Peyer's patch (tissue), 4 donors: ENCODE results near the gene CUL7. TPM values are rescaled to one million over a fixed set of nuclear protein-coding genes. Genes with fewer than 3 reads are reported as not detected.
A peak's percentile ranks its signal among the peaks of the same experiment; 100 is the strongest.

Experiments
- DNase-seq, 3 donors: peaks; one replicate each; pipeline ENCODE4 v3.0.0-alpha.2; 2017 to 2019
- H3K27ac ChIP-seq, 4 donors: fragments of 200-600 bp; sonication (generic); one replicate each; pipeline ENCODE4 v1.5.1; 2016 to 2019
- H3K27me3 ChIP-seq, 2 donors: fragments of 200-600 bp; sonication (generic); one replicate each; pipeline ENCODE4 v1.5.1; 2019
- H3K36me3 ChIP-seq, 3 donors: fragments of 200-600 bp; sonication (generic); one replicate each; pipeline ENCODE4 v1.5.1; 2016 to 2019
- H3K4me1 ChIP-seq, 4 donors: fragments of 200-600 bp; sonication (generic); one replicate each; pipeline ENCODE4 v1.5.1; 2016 to 2019
- H3K4me3 ChIP-seq, 4 donors: fragments of 200-600 bp; sonication (generic); 1 replicate in 3 of 4; 2 replicates in 1 of 4; pipeline ENCODE4 v1.5.1; 2016 to 2019; ENCODE audit warnings: mild to moderate bottlenecking in 1 of 4
- H3K9me3 ChIP-seq, 4 donors: fragments of 200-600 bp; sonication (generic); one replicate each; pipeline ENCODE4 v1.5.1; 2016 to 2019; ENCODE audit warnings: mild to moderate bottlenecking in 1 of 4
- POLR2A ChIP-seq, 2 donors: fragments of 450-650 bp; IDR thresholded peaks; one replicate each; pipeline ENCODE4 v1.5.1; 2017; ENCODE audit warnings: antibody characterized with exemption in 2 of 2, mild to moderate bottlenecking in 2 of 2, moderate library complexity in 2 of 2
- total RNA-seq, 4 donors: library from RNA; depleted of rRNA; stranded (reverse); fragments of >200 nt; gene quantifications; one replicate each; pipeline ENCODE4 v1.1.0, GENCODE V29; 2016
- TF ChIP-seq, protein P1 (sequence below), 6 experiments: fragments of 450-650 bp in 4 of 6; fragments of 200-600 bp in 2 of 6; sonication (generic) in 1 of 6; IDR thresholded peaks; one replicate each; pipeline ENCODE4 v1.5.1; 2017 to 2019; ENCODE audit warnings: antibody characterized with exemption in 6 of 6, mild to moderate bottlenecking in 3 of 6, moderate library complexity in 1 of 6

CUL7 gene
- total RNA-seq, 4 donors from 2014 or later, result 19.4 to 33.0 (median 23.1) TPM

DNA sequence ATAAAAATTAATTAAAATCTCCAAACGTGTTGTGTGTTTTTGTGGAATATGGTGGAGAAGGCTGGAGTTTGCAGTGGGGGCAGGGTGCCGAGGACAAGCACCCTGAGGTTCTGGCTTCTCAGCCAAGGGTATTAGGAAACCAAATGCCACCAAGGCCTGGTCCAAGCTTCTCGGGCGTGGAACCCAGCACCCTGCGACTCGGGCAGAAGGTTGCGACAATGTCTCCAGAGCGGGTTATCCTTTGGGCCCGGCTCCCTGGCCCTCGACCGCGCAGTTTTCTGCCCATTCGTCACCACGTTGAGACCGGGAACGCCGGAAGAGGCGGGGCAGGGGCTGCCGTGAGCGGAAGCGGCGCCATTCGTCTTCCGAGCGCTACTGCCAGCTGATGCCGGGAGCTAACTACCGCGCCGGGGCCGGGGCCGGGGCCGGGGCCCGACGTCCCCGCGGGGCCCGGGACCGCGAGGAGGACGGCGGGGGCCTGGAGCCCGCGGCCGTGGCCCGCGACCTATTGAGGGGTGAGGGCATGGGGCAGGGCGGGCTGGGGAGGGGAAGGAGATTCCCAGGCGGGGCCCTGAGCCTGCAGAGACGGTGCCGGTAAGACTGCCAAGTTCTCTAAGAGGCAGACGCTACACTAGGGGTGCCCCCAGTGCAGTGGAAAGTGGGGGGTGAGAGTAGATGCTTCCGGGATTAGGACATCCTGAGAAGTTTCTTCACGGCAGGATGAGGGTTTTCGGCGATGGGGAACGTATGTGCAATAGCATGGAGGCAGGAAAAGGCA lies 32.2 kb downstream of the CUL7 start, which contains the start of gene RRP36:
TSS of gene RRP36 (plus strand) at position 354 of the 778 bp plus-strand sequence. CDS start at position 386, 32 bp downstream.
- peaks cover 0 to 44% (median 0%) of the 10 kb centered on the region in 3 donors for H3K36me3 ChIP-seq
- no peaks in the 10 kb centered on the region for H3K27me3 ChIP-seq

DNA sequence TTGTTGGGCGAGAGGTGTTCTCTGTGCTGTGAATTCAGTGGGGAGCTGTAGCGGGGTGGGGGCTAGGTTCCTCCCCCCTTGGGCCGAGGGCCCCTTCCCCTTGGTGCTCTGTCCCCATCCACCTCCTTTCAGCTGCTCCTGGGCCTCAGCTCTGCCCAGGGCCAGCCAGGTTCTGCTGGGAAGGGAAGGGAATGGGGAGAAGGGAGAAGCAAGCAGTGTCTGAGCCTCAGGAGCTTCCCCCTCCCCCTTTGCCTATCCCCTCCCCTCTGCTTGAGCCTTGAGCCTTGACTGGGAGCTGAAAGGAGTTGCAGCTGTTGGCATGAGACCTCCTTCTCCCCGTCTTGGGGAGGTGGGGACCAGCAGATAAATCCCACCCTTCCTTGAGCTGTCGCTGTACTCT lies 32.8 kb downstream of the CUL7 start:
- TF ChIP-seq, protein P1, sequence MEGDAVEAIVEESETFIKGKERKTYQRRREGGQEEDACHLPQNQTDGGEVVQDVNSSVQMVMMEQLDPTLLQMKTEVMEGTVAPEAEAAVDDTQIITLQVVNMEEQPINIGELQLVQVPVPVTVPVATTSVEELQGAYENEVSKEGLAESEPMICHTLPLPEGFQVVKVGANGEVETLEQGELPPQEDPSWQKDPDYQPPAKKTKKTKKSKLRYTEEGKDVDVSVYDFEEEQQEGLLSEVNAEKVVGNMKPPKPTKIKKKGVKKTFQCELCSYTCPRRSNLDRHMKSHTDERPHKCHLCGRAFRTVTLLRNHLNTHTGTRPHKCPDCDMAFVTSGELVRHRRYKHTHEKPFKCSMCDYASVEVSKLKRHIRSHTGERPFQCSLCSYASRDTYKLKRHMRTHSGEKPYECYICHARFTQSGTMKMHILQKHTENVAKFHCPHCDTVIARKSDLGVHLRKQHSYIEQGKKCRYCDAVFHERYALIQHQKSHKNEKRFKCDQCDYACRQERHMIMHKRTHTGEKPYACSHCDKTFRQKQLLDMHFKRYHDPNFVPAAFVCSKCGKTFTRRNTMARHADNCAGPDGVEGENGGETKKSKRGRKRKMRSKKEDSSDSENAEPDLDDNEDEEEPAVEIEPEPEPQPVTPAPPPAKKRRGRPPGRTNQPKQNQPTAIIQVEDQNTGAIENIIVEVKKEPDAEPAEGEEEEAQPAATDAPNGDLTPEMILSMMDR (IDR thresholded peaks at IDR 0.05), result no peak
- no peak for TF ChIP-seq POLR2A (IDR thresholded peaks at IDR 0.05)
- DNase-seq, result no peak
- no peaks in the 10 kb centered on the region for H3K9me3 ChIP-seq
- peaks cover 0 to 38% (median 0%) of the 10 kb centered on the region in 3 donors for H3K36me3 ChIP-seq
- H3K4me3 ChIP-seq, result peak overlapping the region; percentile 69 to 98 (median 80)
- peaks cover 0 to 38% (median 8%) of the 10 kb centered on the region in 4 donors for H3K4me1 ChIP-seq
- H3K27ac ChIP-seq, result peak overlapping the region; percentile 80 to 89 (median 83)
- H3K27me3 ChIP-seq, result no peaks in the 10 kb centered on the region

More for the DNA sequence above, 32.2 kb downstream of the CUL7 start, which contains the start of gene RRP36:
- TF ChIP-seq POLR2A (IDR thresholded peaks at IDR 0.05), result peak in 1 of 2 donors; percentile 28
- TF ChIP-seq, protein P1 (IDR thresholded peaks at IDR 0.05), result no peak
- Histone ChIP-seq H3K27ac (peak within 1 kb of the TSS; percentile 80 to 89 (median 83)), H3K9me3 (no peaks in the 10 kb centered on the region), H3K4me3 (peak within 1 kb of the TSS; percentile 69 to 98 (median 80)), H3K4me1 (peaks cover 0 to 32% (median 8%) of the 10 kb centered on the region in 4 donors)
- peak; percentile 72 to 88 (median 88) for DNase-seq

DNA sequence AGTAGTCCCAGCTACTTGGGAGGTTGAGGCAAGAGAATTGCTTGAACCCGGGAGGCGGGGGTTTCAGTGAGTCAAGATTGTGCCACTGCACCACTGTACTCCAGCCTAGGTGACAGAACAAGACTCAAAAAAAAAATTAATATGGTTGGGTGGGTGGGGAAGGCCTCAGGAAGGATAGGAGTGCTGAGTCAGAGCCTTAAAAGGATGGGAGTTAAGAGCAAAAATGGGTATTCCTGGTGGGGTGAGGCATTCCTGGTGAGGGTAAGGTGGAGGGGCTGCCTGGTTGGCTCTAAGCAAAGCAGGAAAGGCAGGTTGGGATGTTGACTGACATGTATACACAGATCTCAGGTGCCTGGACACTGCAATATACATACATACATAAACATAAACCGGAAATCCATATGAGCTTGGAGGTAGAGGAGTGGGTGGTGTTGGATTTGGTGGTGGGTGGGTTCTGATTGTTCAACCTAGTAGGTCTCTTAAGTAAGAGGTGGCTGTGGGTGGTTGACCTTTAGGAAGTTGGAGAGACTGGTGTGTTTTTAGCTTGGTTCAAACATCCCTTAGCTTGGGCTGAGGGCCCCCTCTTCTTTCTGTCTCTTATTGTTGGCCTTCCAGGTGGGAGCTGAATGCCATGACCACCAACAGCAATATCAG lies 33.5 kb downstream of the CUL7 start:
- TF ChIP-seq, protein P1 (IDR thresholded peaks at IDR 0.05), result no peak
- TF ChIP-seq POLR2A (IDR thresholded peaks at IDR 0.05), result no peak
- Histone ChIP-seq H3K27me3 (no peaks in the 10 kb centered on the region), H3K4me1 (peaks cover 2 to 45% (median 9%) of the 10 kb centered on the region in 4 donors), H3K4me3 (no peak overlapping the region), H3K9me3 (no peaks in the 10 kb centered on the region), H3K27ac (peak overlapping the region in 1 of 4 donors; percentile 84), H3K36me3 (peaks cover 0 to 31% (median 0%) of the 10 kb centered on the region in 3 donors)
- no peak for DNase-seq

DNA sequence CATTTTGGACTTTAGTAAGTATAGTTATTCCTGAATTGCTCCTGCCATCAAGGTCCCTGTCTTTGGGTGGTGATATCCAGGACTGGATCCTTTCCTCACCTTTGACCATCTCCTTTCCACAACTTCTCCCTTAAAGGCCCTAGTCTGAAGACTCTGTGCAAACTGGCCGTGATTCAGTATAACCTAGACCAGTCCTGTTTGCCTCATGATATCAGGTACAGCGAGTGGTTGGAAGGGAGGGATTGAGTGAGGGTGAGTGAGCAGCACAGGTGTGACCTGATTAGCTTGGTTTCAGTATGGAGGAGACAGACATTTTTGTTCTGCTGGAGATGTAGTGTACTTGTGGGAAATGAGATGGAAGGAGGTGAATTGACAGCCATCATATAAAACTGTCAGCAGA lies 34.5 kb downstream of the CUL7 start:
- Histone ChIP-seq H3K9me3 (no peaks in the 10 kb centered on the region), H3K27ac (no peak overlapping the region), H3K4me1 (peaks cover 4 to 50% (median 12%) of the 10 kb centered on the region in 4 donors), H3K4me3 (no peak overlapping the region), H3K27me3 (no peaks in the 10 kb centered on the region), H3K36me3 (peaks cover 0 to 24% (median 0%) of the 10 kb centered on the region in 3 donors)
- TF ChIP-seq, protein P1 (IDR thresholded peaks at IDR 0.05), result no peak
- no peak for TF ChIP-seq POLR2A (IDR thresholded peaks at IDR 0.05)
- DNase-seq, result no peak

DNA sequence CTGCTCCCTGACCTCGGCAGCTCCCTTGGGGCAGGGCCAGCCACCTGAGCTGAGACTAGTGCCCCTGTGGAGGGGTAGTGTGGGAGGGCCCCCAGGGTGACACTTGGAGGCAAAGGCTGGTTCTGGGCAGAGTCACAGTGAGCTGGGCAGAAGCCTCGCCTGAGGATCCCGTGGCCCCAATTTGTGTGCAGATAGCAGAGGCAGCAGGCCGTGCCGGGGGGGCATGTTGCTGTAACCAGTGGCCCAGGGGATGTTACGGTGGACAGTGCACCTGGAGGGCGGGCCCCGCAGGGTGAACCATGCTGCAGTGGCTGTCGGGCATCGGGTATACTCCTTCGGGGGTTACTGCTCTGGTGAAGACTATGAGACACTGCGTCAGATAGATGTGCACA lies 36.7 kb downstream of the CUL7 start:
- H3K36me3 ChIP-seq, result peaks cover 0 to 27% (median 0%) of the 10 kb centered on the region in 3 donors
- no peak overlapping the region for H3K27ac ChIP-seq
- DNase-seq, result no peak
- no peak for TF ChIP-seq POLR2A (IDR thresholded peaks at IDR 0.05)
- TF ChIP-seq, protein P1 (IDR thresholded peaks at IDR 0.05), result no peak
- peaks cover 4 to 47% (median 10%) of the 10 kb centered on the region in 4 donors for H3K4me1 ChIP-seq
- H3K27me3 ChIP-seq, result no peaks in the 10 kb centered on the region
- H3K4me3 ChIP-seq, result no peak overlapping the region
- no peaks in the 10 kb centered on the region for H3K9me3 ChIP-seq
